Left colon (tissue), 2 donors: ENCODE results near the gene SNPH. TPM values are rescaled to one million over a fixed set of nuclear protein-coding genes. Genes with fewer than 3 reads are reported as not detected.

Experiments
- ATAC-seq: fragments of 200-7000 bp; cut with Tn5 transposase; one replicate; pipeline ENCODE4 v1.9.1; 2020; ENCODE audit warnings: mild to moderate bottlenecking, moderate library complexity
- DNase-seq, 2 donors: peaks; one replicate each; pipeline ENCODE4 v3.0.0-alpha.2; 2020
- intact Hi-C, 2 donors: fragments of 100-400 bp; cut with DNase I in 1 of 2; cut with micrococcal nuclease in 1 of 2; formaldehyde crosslinking; loops; one replicate each; pipeline versions ENCODE4 v1.11.2 to v1.14.0; 2022; cut with DNase I, micrococcal nuclease
- total RNA-seq, 2 donors: library from RNA; stranded (reverse); fragmentation: NEBNext Ultra II Directional; extraction: Animal tissue kit (Norgen Biotek cat#: 25700); gene quantifications; one replicate each; pipeline ENCODE4 v1.2.1, GENCODE V29; 2021
- donor health status: DM: no; HTN: no; CAD: no.
- donor health status: DM: yes; HTN: yes; CAD: no.

SNPH gene
- total RNA-seq, 2 donors from 2014 or later, result 1.4 to 2.4 TPM

DNA sequence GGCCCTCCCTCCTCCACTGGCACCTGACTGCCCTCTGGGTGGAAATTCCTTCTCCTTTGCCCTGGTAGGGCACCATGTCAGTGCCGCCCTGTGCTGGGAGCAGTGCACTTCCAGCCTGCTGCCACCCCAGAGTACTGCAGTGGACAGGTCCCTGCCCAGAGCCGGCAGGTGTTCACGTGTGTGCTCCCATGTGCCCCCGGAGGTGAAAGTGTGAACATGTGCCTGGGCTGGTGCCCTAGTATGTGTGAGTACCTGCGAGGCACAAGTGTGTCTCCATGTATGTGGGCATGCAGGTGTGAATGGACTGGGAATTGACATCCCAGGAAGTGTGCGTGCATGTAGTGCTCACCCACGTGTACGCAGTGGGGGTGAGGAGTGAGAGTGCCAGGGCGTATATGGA lies 33.4 kb downstream of the SNPH start:
- intact Hi-C loops, result no loop called here
- peak; percentile 72 for ATAC-seq
- no peak for DNase-seq

DNA sequence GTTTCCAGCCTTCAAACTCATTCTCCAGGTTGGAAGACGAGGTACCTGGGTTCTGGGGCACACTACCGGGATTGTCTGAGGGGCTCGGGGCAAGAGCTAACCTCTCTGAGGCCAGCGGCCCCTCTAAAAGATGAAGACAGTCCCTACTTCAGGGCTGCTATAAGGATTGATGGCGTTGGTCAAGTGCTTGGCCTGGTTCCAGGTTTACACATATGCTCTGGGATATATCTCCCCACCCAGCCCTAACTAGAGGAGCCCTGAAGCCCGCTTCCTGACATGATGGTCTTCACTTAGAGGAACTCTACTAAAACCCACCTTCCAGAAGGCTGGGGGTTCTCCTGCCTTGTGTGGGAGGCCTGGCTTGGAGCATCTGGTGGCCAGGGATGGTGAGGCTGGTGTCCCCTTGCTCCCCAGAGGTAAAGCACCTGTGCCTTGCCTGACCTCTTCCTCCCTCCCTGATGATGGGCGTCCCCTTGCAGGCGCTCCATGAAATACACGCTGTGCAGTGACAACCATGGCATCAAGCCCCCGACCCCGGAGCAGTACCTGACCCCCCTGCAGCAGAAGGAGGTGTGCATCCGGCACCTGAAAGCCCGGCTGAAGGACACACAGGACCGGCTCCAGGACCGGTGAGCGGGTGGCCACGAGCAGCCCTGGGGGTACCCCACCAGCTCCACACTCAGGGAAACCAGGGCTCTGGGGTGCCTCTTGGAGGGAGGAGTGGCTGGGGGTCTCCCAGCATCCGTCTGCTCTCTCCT lies 34.2 kb downstream of the SNPH start:
- DNase-seq (no peak), ATAC-seq (no peak)
- intact Hi-C loops, result no loop called here

GRCh38 chr20:1301031-1301529 lies 35.0 kb downstream of the SNPH start:
- ATAC-seq (peak; percentile 13), DNase-seq (no peak)
- intact Hi-C loops, result no loop called here

- intact Hi-C loops, result no loop called here
- ATAC-seq (no peak), DNase-seq (peak in 1 of 2 donors; percentile 2)
These were observed 36.8 kb downstream of the SNPH start for GRCh38 chr20:1302685-1303541.

DNA sequence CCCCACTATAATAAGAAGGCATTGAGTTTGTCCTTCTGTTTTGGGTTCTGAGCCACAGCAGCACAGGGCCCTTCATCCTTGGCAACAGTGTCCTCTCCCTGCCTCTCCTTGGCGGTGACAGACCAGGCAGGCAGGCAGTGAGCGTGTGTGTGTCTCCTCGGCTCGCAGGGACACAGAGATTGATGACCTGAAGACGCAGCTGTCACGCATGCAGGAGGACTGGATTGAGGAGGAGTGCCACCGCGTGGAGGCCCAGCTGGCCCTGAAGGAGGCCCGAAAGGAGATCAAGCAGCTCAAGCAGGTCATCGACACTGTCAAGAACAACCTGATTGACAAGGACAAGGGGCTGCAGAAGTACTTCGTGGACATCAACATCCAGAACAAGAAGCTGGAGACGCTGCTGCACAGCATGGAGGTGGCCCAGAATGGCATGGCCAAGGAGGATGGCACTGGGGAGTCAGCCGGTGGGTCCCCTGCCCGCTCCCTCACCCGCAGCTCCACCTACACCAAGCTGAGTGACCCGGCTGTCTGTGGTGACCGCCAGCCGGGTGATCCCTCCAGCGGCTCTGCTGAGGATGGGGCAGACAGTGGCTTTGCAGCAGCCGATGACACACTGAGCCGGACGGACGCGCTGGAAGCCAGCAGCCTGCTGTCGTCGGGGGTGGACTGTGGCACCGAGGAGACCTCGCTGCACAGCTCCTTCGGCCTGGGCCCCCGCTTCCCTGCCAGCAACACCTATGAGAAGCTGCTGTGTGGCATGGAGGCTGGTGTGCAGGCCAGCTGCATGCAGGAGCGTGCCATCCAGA lies 38.8 kb downstream of the SNPH start:
- DNase-seq, result no peak
- intact Hi-C loops, result no loop called here
- no peak for ATAC-seq

GRCh38 chr20:1305712-1306111 lies 39.6 kb downstream of the SNPH start:
- intact Hi-C loops, result no loop called here
- ATAC-seq (peak; percentile 8), DNase-seq (no peak)

- intact Hi-C loops, result no loop called here
- ATAC-seq, result peak; percentile 23
- DNase-seq, result no peak
These were observed 40.4 kb downstream of the SNPH start for GRCh38 chr20:1306316-1307135.

DNA sequence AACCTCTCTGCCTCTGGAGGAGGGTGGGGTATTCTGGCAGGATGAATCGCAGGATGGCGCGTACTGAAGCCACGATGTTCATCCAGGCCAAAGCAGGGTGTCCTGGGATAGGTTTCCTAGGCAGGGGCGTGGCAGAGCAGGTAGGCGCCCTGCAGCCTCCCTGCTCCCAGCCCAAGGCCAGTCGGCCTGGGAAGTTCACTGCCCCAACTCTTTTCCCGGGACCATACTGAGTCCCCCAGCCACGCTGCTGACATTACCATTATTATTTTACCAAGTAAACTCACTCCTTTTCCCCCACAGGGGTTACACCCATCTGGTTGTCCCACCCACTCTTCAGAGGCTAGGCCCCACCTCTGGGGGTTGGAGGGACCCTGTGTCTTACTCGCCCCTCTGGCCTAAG lies 41.1 kb downstream of the SNPH start:
- intact Hi-C loops, result no loop called here
- DNase-seq (no peak), ATAC-seq (peak; percentile 12)

DNA sequence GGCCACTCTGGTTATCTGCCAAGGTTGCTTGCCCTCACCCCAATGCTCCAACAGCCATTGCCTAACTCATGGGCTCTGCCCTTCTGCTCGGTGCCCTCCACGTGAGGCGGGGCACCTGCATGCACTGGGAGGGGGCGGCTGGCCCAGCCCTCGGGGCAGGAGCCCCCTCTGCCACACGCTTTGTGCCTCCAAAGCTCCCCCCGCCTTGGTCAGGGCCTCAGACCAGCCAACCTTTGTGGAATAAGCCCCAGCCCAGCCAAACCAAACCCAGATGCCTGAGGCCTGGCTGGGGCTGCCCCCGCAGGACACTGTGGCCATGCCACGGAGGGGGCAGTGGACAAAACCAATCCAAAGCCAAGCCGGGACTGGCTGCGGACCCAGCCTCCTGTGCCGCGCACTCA lies 41.5 kb downstream of the SNPH start:
- no peak for DNase-seq
- intact Hi-C loops, result no loop called here
- peak; percentile 5 for ATAC-seq

GRCh38 chr20:1308067-1308701 lies 42.1 kb downstream of the SNPH start:
- intact Hi-C loops, result no loop called here
- DNase-seq (no peak), ATAC-seq (no peak)

- intact Hi-C loops, result no loop called here
- DNase-seq, result no peak
These were observed 42.6 kb downstream of the SNPH start for GRCh38 chr20:1308702-1309095.

DNA sequence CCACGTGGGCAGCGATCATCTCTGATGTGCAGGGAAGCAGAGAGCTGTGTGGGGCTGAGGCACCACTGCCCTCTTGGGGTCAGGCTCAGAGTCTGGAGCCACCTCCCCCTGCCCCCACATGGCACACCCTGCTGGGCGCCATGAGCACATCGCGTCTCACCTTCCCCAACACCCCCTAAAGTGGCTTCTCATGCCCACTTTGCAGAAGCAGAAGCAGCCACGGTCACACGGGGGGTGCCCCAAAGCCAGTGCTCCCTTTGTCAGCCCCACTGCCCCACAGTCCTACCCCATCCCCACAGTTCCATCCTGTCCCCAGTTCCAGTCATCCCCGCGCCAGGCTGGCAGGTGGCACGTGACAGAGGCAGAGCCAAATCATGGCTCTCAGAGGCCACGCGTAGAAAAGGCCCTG lies 43.3 kb downstream of the SNPH start:
- DNase-seq (no peak), ATAC-seq (no peak)
- intact Hi-C loops, result no loop called here

More at GRCh38 chr20:1308702-1309095, 42.6 kb downstream of the SNPH start:
- no peak for ATAC-seq

- DNase-seq (no peak), ATAC-seq (no peak)
- intact Hi-C loops, result loop anchor here (5.0 kb wide), 1 partner anchor 127 kb away; no protein-coding TSS in a partner anchor
These were observed 44.0 kb downstream of the SNPH start for GRCh38 chr20:1310071-1310470.

- intact Hi-C loops, result loop anchor here (5.0 kb wide), 1 partner anchor 127 kb away; no protein-coding TSS in a partner anchor
- DNase-seq (no peak), ATAC-seq (no peak)
These were observed 44.6 kb downstream of the SNPH start for GRCh38 chr20:1310506-1311190.

DNA sequence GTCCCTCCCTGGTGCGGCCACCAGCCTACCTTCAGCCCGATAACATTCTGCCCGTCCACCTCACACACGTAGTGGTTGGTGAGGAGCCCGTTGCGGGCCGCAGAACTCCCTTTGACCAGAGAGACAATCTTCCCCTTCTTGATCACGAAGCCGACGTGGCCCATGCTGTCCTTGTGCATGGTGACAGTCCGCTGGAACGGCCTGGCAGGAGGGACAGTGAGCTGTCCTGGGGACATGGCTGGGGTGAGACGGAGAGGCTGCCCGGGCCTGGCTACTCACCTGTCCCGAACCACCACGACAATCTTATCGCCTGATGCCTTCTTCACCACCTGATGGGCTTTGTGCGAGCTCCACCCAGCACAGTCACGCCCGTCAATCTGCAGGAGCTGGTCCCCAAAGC lies 46.2 kb downstream of the SNPH start:
- intact Hi-C loops, result loop anchor here (5.0 kb wide), 1 partner anchor 125 kb away; no protein-coding TSS in a partner anchor
- DNase-seq, result no peak
- no peak for ATAC-seq

DNA sequence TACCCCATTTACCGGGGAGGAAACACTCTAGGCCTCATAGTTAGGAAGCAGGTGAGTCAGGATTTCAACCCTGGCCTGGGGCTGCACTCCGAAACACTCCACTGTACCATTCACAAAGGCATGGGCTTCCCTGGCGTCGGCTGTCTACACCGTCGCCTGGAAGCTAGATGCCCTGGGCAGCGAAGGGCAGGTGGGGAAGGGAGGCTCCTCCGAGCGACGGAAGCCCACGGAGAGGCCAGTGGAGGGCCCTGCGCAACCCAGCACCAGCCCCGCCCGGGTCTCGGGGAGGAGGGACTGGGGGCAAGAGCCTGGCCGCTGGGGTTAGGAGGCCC lies 46.8 kb downstream of the SNPH start:
- intact Hi-C loops, result loop anchor here (5.0 kb wide), 1 partner anchor 124 kb away; no protein-coding TSS in a partner anchor
- peak; percentile 5 for ATAC-seq

More for the DNA sequence above, 46.8 kb downstream of the SNPH start:
- DNase-seq, result no peak
